Measurements from ENCODE around the gene RGS6.
A peak's percentile ranks its signal among the peaks of the same experiment; 100 is the strongest.

RGS6 gene

DNA sequence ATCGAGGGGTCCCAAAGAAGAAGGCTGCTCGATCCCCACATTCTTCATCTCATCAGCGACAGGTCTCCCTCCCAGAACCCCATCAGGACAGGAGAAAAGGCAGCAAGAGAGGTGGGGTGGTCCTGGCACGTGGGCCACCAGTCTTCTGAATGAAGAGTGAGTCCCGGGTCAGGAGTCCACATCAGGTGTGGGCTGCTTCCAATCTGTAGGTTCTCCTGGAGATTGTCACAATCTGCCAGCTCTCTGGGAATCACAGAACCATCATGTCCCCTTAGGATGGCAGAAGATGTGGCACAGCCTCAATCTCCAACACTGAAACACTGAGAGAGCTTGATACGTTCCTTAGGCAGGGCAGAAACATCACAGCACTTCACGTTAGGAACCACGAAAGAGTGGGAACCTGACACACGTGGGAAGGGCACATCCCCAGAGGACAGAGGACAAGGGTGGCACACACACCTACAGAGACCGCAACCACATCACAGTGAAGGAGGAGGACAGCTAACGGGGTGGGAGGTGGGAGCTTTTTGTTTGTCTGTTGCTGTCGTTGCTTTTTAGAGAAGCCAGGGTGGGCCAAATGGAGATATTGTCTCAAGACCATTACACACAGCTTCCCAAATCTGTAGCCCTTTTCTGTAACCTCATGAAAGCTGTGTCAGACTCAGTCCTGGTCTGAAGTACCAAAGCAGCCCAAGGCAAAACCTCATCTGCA is 677.1 kb downstream of the RGS6 start:
- no peak overlapping the region for H3K4ac ChIP-seq (ENCODE audit: low read depth, low read length)
- peak overlapping the region; percentile 34 for H2BK12ac ChIP-seq (ENCODE audit: low read length)
- H3K4me1 ChIP-seq (ENCODE audit: control insufficient read depth in 1 of 2, insufficient read depth in 2 of 2, low read length in 2 of 2), result peaks cover 14 to 26% of the 10 kb centered on the region in 2 experiments
- peak overlapping the region; percentile 8 for H3K14ac ChIP-seq (ENCODE audit: low read length)
- H3K79me1 ChIP-seq (ENCODE audit: low read length), result peaks cover 14% of the 10 kb centered on the region
- H3K18ac ChIP-seq (ENCODE audit: low read length), result no peak overlapping the region
- peak overlapping the region; percentile 15 for H2BK120ac ChIP-seq (ENCODE audit: insufficient read depth, low read length, poor library complexity)
- no peak overlapping the region for H2AFZ ChIP-seq (ENCODE audit: insufficient read depth, low read length, poor library complexity)
- peaks cover 4% of the 10 kb centered on the region for H3K9me3 ChIP-seq (ENCODE audit: insufficient read depth, low read depth, low read length)
- no peak overlapping the region for H3K4me3 ChIP-seq (ENCODE audit: low read depth, low read length)
- H2AK5ac ChIP-seq (ENCODE audit: low read length), result peak overlapping the region; percentile 31
- no peak overlapping the region for H4K8ac ChIP-seq (ENCODE audit: low read depth, low read length)
- no peaks in the 10 kb centered on the region for H3K36me3 ChIP-seq (ENCODE audit: control insufficient read depth in 1 of 2, insufficient read depth in 2 of 2, low read length in 2 of 2)
- no peak for DNase-seq
- no peak overlapping the region for H4K12ac ChIP-seq (ENCODE audit: low read depth, low read length)
- H4K91ac ChIP-seq (ENCODE audit: low read depth, low read length), result peak overlapping the region; percentile 42
- H3K79me2 ChIP-seq (ENCODE audit: control insufficient read depth, insufficient read depth, low read length, poor library complexity), result no peaks in the 10 kb centered on the region
- peak overlapping the region; percentile 1 for H2BK5ac ChIP-seq (ENCODE audit: low read depth, low read length, poor library complexity)
- H3K27ac ChIP-seq (ENCODE audit: low read depth, low read length), result no peak overlapping the region
- WGBS (ENCODE audit: extremely low coverage, insufficient coverage, insufficient read length), result no CpG with 5 or more reads among the region's 12 CpGs
- H3K9ac ChIP-seq (ENCODE audit: low read length), result no peak overlapping the region
- no peaks in the 10 kb centered on the region for H3K27me3 ChIP-seq (ENCODE audit: insufficient read depth, low read length)
- no peak overlapping the region for H3K23ac ChIP-seq (ENCODE audit: low read length)
- H3K4me2 ChIP-seq (ENCODE audit: low read length), result no peak overlapping the region

DNA sequence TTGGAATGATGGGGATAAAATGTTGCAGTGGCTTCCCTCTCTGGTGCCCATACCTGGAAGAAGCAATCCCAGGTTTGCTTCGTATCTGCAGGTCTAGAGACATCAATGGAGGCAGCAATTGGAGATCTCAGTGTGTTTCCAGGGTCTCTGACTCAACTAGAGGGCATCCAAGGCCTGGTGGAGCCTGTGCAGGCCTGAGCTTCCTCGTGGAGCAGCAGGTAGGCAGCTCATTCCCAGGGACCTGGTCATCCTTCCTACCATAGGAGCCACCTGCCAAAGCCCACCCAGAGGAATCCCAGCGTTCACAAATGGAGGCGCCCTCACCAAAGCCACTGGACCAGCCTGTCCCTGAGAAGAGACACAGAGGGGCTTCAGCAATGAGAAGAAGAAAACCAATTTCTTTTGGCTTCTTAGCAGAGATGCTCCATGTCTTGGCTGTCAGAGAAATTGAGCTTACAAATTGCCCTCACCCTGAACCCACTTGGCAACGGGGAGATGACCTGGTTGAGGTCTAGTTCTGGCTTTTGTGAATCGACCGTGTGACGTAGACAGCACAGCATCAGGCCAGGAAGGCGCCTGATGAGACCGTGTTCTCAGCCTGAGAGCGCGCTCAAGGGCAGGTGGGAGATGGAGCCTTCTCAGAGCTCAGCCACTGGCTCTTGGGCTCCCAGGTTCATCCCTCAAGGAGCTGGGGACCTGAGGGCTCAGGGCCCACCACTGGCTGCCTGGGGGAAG is 678.0 kb downstream of the RGS6 start:
- Histone ChIP-seq H3K4me3 (ENCODE audit: low read depth, low read length) (no peak overlapping the region), H4K8ac (ENCODE audit: low read depth, low read length) (no peak overlapping the region), H2AFZ (ENCODE audit: insufficient read depth, low read length, poor library complexity) (no peak overlapping the region), H3K23ac (ENCODE audit: low read length) (no peak overlapping the region), H4K91ac (ENCODE audit: low read depth, low read length) (peak overlapping the region; percentile 2), H2BK120ac (ENCODE audit: insufficient read depth, low read length, poor library complexity) (peak overlapping the region; percentile 15), H3K9ac (ENCODE audit: low read length) (no peak overlapping the region), H2BK12ac (ENCODE audit: low read length) (peak overlapping the region; percentile 27), H2AK5ac (ENCODE audit: low read length) (no peak overlapping the region), H3K79me2 (ENCODE audit: control insufficient read depth, insufficient read depth, low read length, poor library complexity) (peaks cover 3% of the 10 kb centered on the region), H3K79me1 (ENCODE audit: low read length) (peaks cover 19% of the 10 kb centered on the region), H3K36me3 (ENCODE audit: control insufficient read depth in 1 of 2, insufficient read depth in 2 of 2, low read length in 2 of 2) (no peaks in the 10 kb centered on the region), H3K4ac (ENCODE audit: low read depth, low read length) (no peak overlapping the region), H3K9me3 (ENCODE audit: insufficient read depth, low read depth, low read length) (no peaks in the 10 kb centered on the region), H3K27me3 (ENCODE audit: insufficient read depth, low read length) (no peaks in the 10 kb centered on the region), H3K27ac (ENCODE audit: low read depth, low read length) (no peak overlapping the region), H3K4me2 (ENCODE audit: low read length) (no peak overlapping the region), H4K12ac (ENCODE audit: low read depth, low read length) (no peak overlapping the region), H2BK5ac (ENCODE audit: low read depth, low read length, poor library complexity) (no peak overlapping the region), H3K18ac (ENCODE audit: low read length) (no peak overlapping the region), H3K4me1 (ENCODE audit: control insufficient read depth in 1 of 2, insufficient read depth in 2 of 2, low read length in 2 of 2) (peaks cover 19 to 31% of the 10 kb centered on the region in 2 experiments), H3K14ac (ENCODE audit: low read length) (no peak overlapping the region)
- WGBS (ENCODE audit: extremely low coverage, insufficient coverage, insufficient read length), result no CpG with 5 or more reads among the region's 12 CpGs
- DNase-seq, result no peak

DNA sequence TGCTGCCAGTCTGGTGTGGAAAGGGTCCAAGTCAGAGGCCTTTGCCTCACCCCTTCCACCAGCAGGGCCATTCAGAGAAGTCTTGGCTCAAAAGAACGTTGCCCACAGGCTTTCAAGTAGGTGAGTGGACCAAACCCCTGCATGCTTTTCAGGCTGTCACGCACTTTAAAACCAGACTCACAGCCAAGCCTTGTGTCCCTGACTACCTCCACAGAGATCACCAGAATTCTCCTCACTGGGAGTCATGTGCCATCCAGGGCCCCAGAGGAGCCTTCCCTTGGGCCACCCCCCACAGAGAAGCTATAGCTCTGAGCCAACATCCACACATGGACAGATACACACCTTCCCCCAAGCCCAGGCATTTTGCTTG is 678.6 kb downstream of the RGS6 start:
- H3K79me2 ChIP-seq (ENCODE audit: control insufficient read depth, insufficient read depth, low read length, poor library complexity), result peaks cover 3% of the 10 kb centered on the region
- H3K23ac ChIP-seq (ENCODE audit: low read length), result no peak overlapping the region
- no peak overlapping the region for H2AFZ ChIP-seq (ENCODE audit: insufficient read depth, low read length, poor library complexity)
- H3K9me3 ChIP-seq (ENCODE audit: insufficient read depth, low read depth, low read length), result no peaks in the 10 kb centered on the region
- no peak overlapping the region for H2AK5ac ChIP-seq (ENCODE audit: low read length)
- WGBS (ENCODE audit: extremely low coverage, insufficient coverage, insufficient read length), result no CpG with 5 or more reads among the region's 2 CpGs
- H3K9ac ChIP-seq (ENCODE audit: low read length), result no peak overlapping the region
- peaks cover 21 to 37% of the 10 kb centered on the region in 2 experiments for H3K4me1 ChIP-seq (ENCODE audit: control insufficient read depth in 1 of 2, insufficient read depth in 2 of 2, low read length in 2 of 2)
- peak overlapping the region; percentile 27 for H2BK12ac ChIP-seq (ENCODE audit: low read length)
- no peak overlapping the region for H3K14ac ChIP-seq (ENCODE audit: low read length)
- H4K12ac ChIP-seq (ENCODE audit: low read depth, low read length), result no peak overlapping the region
- H3K4me2 ChIP-seq (ENCODE audit: low read length), result no peak overlapping the region
- no peaks in the 10 kb centered on the region for H3K36me3 ChIP-seq (ENCODE audit: control insufficient read depth in 1 of 2, insufficient read depth in 2 of 2, low read length in 2 of 2)
- H4K8ac ChIP-seq (ENCODE audit: low read depth, low read length), result no peak overlapping the region
- H3K4ac ChIP-seq (ENCODE audit: low read depth, low read length), result no peak overlapping the region
- no peak overlapping the region for H3K18ac ChIP-seq (ENCODE audit: low read length)
- peak overlapping the region; percentile 2 for H4K91ac ChIP-seq (ENCODE audit: low read depth, low read length)
- H2BK120ac ChIP-seq (ENCODE audit: insufficient read depth, low read length, poor library complexity), result peak overlapping the region; percentile 15
- no peak for DNase-seq
- H3K79me1 ChIP-seq (ENCODE audit: low read length), result peaks cover 21% of the 10 kb centered on the region
- H2BK5ac ChIP-seq (ENCODE audit: low read depth, low read length, poor library complexity), result no peak overlapping the region
- H3K4me3 ChIP-seq (ENCODE audit: low read depth, low read length), result no peak overlapping the region
- H3K27me3 ChIP-seq (ENCODE audit: insufficient read depth, low read length), result no peaks in the 10 kb centered on the region
- no peak overlapping the region for H3K27ac ChIP-seq (ENCODE audit: low read depth, low read length)

DNA sequence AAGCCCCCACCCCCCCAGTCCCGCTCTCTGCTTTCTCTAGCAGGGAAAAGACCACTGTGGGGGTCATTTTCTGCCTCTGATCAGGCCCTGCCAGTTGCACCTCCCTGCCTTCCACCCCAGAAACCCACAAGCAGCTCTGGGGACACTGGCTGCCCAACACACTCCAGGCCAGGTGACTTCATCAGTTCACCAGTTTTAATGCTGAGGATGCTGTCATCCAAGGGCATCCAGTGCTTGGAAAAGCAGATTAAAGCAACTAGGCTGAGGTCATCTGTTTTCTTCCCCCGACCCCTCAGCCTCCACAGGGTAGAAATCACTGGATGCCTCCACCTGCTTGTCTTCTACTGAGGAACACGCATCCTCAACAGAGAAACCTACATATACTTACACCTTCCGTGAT is 679.3 kb downstream of the RGS6 start:
- WGBS (ENCODE audit: extremely low coverage, insufficient coverage, insufficient read length), result no CpG with 5 or more reads among the region's 4 CpGs

More for the DNA sequence above, 679.3 kb downstream of the RGS6 start:
- Histone ChIP-seq H2AFZ (ENCODE audit: insufficient read depth, low read length, poor library complexity) (no peak overlapping the region), H3K9me3 (ENCODE audit: insufficient read depth, low read depth, low read length) (no peaks in the 10 kb centered on the region), H3K14ac (ENCODE audit: low read length) (no peak overlapping the region), H2BK12ac (ENCODE audit: low read length) (no peak overlapping the region), H3K4ac (ENCODE audit: low read depth, low read length) (no peak overlapping the region), H4K91ac (ENCODE audit: low read depth, low read length) (no peak overlapping the region), H3K4me2 (ENCODE audit: low read length) (no peak overlapping the region), H3K9ac (ENCODE audit: low read length) (no peak overlapping the region), H3K79me2 (ENCODE audit: control insufficient read depth, insufficient read depth, low read length, poor library complexity) (peaks cover 3% of the 10 kb centered on the region), H3K36me3 (ENCODE audit: control insufficient read depth in 1 of 2, insufficient read depth in 2 of 2, low read length in 2 of 2) (no peaks in the 10 kb centered on the region), H3K18ac (ENCODE audit: low read length) (no peak overlapping the region), H3K23ac (ENCODE audit: low read length) (no peak overlapping the region), H3K27ac (ENCODE audit: low read depth, low read length) (no peak overlapping the region), H2BK120ac (ENCODE audit: insufficient read depth, low read length, poor library complexity) (no peak overlapping the region), H3K4me3 (ENCODE audit: low read depth, low read length) (no peak overlapping the region), H2BK5ac (ENCODE audit: low read depth, low read length, poor library complexity) (no peak overlapping the region), H3K27me3 (ENCODE audit: insufficient read depth, low read length) (no peaks in the 10 kb centered on the region), H3K79me1 (ENCODE audit: low read length) (peaks cover 27% of the 10 kb centered on the region), H4K12ac (ENCODE audit: low read depth, low read length) (no peak overlapping the region), H3K4me1 (ENCODE audit: control insufficient read depth in 1 of 2, insufficient read depth in 2 of 2, low read length in 2 of 2) (peaks cover 27 to 44% of the 10 kb centered on the region in 2 experiments), H4K8ac (ENCODE audit: low read depth, low read length) (no peak overlapping the region), H2AK5ac (ENCODE audit: low read length) (no peak overlapping the region)
- DNase-seq, result no peak
